Measurements from ENCODE around the gene CFAP46.

DNA sequence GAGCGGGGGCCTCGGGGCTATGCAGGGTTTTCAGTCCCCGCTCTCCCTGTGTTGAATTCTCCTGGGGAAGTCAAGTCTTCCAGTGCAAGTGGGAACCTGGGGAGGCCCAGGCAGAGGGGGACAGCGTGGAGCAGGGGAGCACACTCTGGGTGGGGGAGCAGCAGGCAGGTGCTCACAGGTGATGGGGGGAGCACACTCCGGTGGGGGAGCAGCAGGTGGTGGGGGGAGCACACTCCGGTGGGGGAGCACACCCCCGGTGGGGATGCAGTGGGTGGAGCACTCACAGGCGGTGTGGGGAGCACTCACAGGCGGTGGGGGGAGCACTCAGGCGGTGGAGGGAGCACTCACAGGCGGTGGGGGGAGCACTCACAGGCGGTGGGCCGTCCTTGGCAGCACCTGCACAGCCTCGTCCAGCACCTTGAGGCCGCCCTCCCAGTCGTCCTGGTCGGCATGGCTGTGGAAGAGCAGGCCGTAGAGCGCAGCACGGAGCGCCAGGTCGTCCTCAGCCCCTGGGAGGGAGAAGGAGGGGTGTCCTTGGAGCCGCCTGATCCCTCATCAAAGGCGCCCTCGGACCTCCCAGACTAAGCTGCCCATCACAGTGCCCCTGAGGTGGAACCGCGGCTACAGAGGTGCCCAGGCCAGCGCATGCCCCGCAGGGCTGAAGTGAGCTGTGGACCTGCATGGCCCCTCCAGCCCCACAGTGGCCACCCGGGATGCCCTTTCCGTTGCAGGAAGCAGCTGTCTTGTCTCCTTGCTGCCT is 56.7 kb downstream of the CFAP46 start:
- TF ChIP-seq GATA2 (IDR thresholded peaks at IDR 0.05; ENCODE audit: low read depth, low read length): no peak
- no peak for TF ChIP-seq GATA3 (IDR thresholded peaks at IDR 0.05; ENCODE audit: low read depth, low read length)

Measured in SH-SY5Y (cell line).